Sigmoid colon (tissue), 7 donors: ENCODE results near the gene PLK3. TPM values are rescaled to one million over a fixed set of nuclear protein-coding genes. Genes with fewer than 3 reads are reported as not detected.
A peak's percentile ranks its signal among the peaks of the same experiment; 100 is the strongest.
"Not testable (repeated sequence)": the region's sequence is repeated elsewhere in the genome, so short reads cannot be mapped to it uniquely, and the experiment has no call there.

ENCODE experiments used
- DNase-seq: peaks from one replicate; pipeline ENCODE4 v3.0.0-alpha.2; 2019
- H3K27ac ChIP-seq, 4 donors: fragments of 200-600 bp; sonication (generic); one replicate each; pipeline ENCODE4 v1.5.1; 2016 to 2019; ENCODE audit warnings: mild to moderate bottlenecking in 1 of 4
- H3K27me3 ChIP-seq, 3 donors: fragments of 200-600 bp; sonication (generic); one replicate each; pipeline ENCODE4 v1.5.1; 2019; ENCODE audit warnings: mild to moderate bottlenecking in 1 of 3
- H3K36me3 ChIP-seq, 4 donors: fragments of 200-600 bp; sonication (generic); one replicate each; pipeline ENCODE4 v1.5.1; 2016 to 2019
- H3K4me1 ChIP-seq, 4 donors: fragments of 200-600 bp; sonication (generic); one replicate each; pipeline ENCODE4 v1.5.1; 2017 to 2019
- H3K4me3 ChIP-seq, 4 donors: fragments of 200-600 bp; sonication (generic); one replicate each; pipeline ENCODE4 v1.5.1; 2017 to 2019; ENCODE audit warnings: mild to moderate bottlenecking in 2 of 4, moderate library complexity in 1 of 4
- H3K9me3 ChIP-seq, 4 donors: fragments of 200-600 bp in 3 of 4; sonication (generic) in 3 of 4; one replicate each; pipeline versions ENCODE4 v1.5.1 to v1.6.1; 2013 to 2019
- CTCF ChIP-seq, 4 experiments: fragments of 450-650 bp in 3 of 4; fragments of 200-600 bp in 1 of 4; IDR thresholded peaks; one replicate each; pipeline ENCODE4 v1.5.1; 2016 to 2019; ENCODE audit warnings: antibody characterized with exemption in 4 of 4, mild to moderate bottlenecking in 3 of 4, moderate library complexity in 2 of 4
- EP300 ChIP-seq, 4 donors: sonication (generic); formaldehyde crosslinking; IDR thresholded peaks; one replicate each; pipeline ENCODE4 v1.6.1; 2017; ENCODE audit warnings: antibody characterized with exemption in 4 of 4
- POLR2A ChIP-seq, 2 donors: fragments of 450-650 bp; IDR thresholded peaks; one replicate each; pipeline ENCODE4 v1.6.1; 2016; ENCODE audit warnings: antibody characterized with exemption in 2 of 2, mild to moderate bottlenecking in 2 of 2, moderate library complexity in 2 of 2
- POLR2AphosphoS5 ChIP-seq, 4 donors: sonication (generic); formaldehyde crosslinking; IDR thresholded peaks; one replicate each; pipeline ENCODE4 v1.6.1; 2017; ENCODE audit warnings: antibody characterized with exemption in 4 of 4
- WGBS, 2 donors: extraction: QIAGEN DNeasy Blood & Tissue Kit; methylation state at CpG; one replicate each; pipeline ENCODE4 v1.1.7; 2013; 5-methylcytosine and 5-hydroxymethylcytosine counted together
- intact Hi-C: fragments of 100-400 bp; cut with DNase I; formaldehyde crosslinking; loops from one replicate; pipeline ENCODE4 v1.15.1; 2023
- polyA plus RNA-seq, 3 donors: library from polyadenylated mRNA; stranded (reverse); fragments of 200-250 nt; gene quantifications; one replicate each; pipeline ENCODE4 v1.2.3, GENCODE V29; 2013
- total RNA-seq, 4 donors: library from RNA; depleted of rRNA; stranded (reverse); fragments of >200 nt; gene quantifications; one replicate each; pipeline ENCODE4 v1.1.0, GENCODE V29; 2016
- donor health status: healthy with polysubstance abuse.
- donor health status: Bipolar disorder and iron deficiency.
- donor health status: healthy.

PLK3 gene
- 10 to 100 TPM in 2 of 4 donors, 1 to 10 TPM in 2; 8.2 to 28.1 (median 11.0) TPM for total RNA-seq
- 10 to 100 TPM in 2 of 3 donors, 1 to 10 TPM in 1; 7.2 to 12.1 (median 10.2) TPM for polyA plus RNA-seq

DNA sequence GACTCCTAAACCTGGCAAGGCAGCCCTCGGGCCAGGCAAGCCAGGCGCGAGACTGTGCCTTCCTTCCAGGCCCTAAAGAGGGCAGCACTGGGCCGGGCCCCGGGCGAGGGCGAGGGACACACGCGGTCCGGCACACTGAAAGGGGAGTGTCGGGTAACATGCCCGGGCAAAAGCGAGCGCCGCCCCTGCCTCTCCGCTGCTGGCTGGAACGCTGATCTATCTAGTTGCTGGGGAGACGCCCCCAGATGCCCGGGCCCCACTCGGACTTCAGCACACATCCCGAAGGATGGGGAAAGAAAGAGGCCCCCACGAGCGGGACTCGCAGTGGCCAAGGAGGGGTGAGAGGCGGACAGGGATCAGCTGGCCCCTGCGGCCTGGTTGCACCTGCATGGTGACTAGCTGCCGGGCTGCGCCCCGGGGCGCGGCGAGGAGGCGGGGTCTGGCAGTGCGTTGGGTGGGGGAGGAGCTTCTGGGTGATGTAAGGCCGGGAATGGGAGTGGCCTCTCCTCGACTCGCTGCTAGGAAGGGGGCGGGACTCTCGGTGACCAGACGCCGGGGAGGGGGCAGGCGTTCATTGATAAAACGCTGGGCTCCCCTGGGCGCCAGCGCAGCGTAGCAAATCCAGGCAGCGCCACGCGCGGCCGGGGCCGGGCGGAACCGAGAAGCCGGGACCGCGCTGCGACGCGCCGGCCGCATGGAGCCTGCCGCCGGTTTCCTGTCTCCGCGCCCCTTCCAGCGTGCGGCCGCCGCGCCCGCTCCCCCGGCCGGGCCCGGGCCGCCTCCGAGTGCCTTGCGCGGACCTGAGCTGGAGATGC lies at the start of gene PLK3:
Gene PLK3, plus strand, starts transcription at position 608 of the 815 bp plus-strand sequence. Its CDS starts 87 bp downstream, at position 695.
- TF ChIP-seq POLR2A (IDR thresholded peaks at IDR 0.05) (peak; percentile 30 to 83), EP300 (IDR thresholded peaks at IDR 0.05) (no peak), CTCF (IDR thresholded peaks at IDR 0.05) (peak; percentile 75 to 90 (median 85)), POLR2AphosphoS5 (IDR thresholded peaks at IDR 0.05) (peak; percentile 84 to 97 (median 90))
- intact Hi-C loops: loop anchor here (2.0 to 10.0 kb wide), 2 partner anchors 19 to 695 kb away; partner anchors contain the start of gene TESK2
- 0 to 1% methylated on average over 79 of the region's 79 CpGs for WGBS, 2 donors
- Histone ChIP-seq H3K4me1 (peaks cover 5 to 41% (median 19%) of the 10 kb centered on the region in 4 donors), H3K27ac (peak within 1 kb of the TSS; percentile 90 to 95 (median 92)), H3K36me3 (peaks cover 0 to 26% (median 10%) of the 10 kb centered on the region in 4 donors), H3K27me3 (no peaks in the 10 kb centered on the region), H3K9me3 (no peaks in the 10 kb centered on the region), H3K4me3 (peak within 1 kb of the TSS; percentile 37 to 87 (median 74))
- DNase-seq: peak; percentile 99

- intact Hi-C loops: no loop called here
- DNase-seq: no peak
- TF ChIP-seq POLR2A (IDR thresholded peaks at IDR 0.05) (no peak), POLR2AphosphoS5 (IDR thresholded peaks at IDR 0.05) (no peak), CTCF (IDR thresholded peaks at IDR 0.05) (no peak), EP300 (IDR thresholded peaks at IDR 0.05) (no peak)
- no peak overlapping the region for H3K4me3 ChIP-seq
- no peaks in the 10 kb centered on the region for H3K9me3 ChIP-seq
- peaks cover 0 to 9% (median 0%) of the 10 kb centered on the region in 4 donors for H3K36me3 ChIP-seq
- no peaks in the 10 kb centered on the region for H3K4me1 ChIP-seq
- WGBS, 2 donors: 84 to 93% methylated on average over 2 of the region's 2 CpGs
- no peak overlapping the region for H3K27ac ChIP-seq
- no peaks in the 10 kb centered on the region for H3K27me3 ChIP-seq
These were observed 42.8 kb upstream of the PLK3 start for GRCh38 chr1:44757420-44757819.

DNA sequence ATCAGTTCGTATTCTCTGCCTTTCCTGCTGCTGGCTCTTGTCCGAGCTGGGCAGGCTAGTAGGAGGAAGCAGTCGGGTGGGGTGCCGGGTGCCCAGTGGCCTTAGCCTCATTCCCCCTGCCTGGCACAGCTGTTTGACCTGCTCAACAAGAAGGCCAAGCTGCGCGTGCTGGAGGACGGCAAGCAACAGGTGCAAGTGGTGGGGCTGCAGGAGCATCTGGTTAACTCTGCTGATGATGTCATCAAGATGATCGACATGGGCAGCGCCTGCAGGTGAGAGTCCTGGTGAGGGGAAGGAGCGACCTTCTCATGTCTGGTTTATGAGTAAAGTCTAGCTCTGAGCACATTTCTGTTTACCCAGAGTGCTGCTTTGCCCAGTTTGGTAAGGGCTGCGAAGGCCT lies 41.1 kb upstream of the PLK3 start:
- DNase-seq: no peak
- intact Hi-C loops: no loop called here
- WGBS, 2 donors: 91 to 92% methylated on average over 11 of the region's 11 CpGs
- TF ChIP-seq POLR2AphosphoS5 (IDR thresholded peaks at IDR 0.05): no peak
- no peak for TF ChIP-seq EP300 (IDR thresholded peaks at IDR 0.05)
- Histone ChIP-seq H3K4me1 (no peaks in the 10 kb centered on the region), H3K4me3 (no peak overlapping the region), H3K27ac (no peak overlapping the region), H3K9me3 (no peaks in the 10 kb centered on the region), H3K36me3 (peaks cover 0 to 9% (median 0%) of the 10 kb centered on the region in 4 donors), H3K27me3 (no peaks in the 10 kb centered on the region)

GRCh38 chr1:44760876-44761275 lies 39.3 kb upstream of the PLK3 start:
- Histone ChIP-seq H3K4me3 (no peak overlapping the region), H3K9me3 (no peaks in the 10 kb centered on the region), H3K27me3 (no peaks in the 10 kb centered on the region), H3K27ac (no peak overlapping the region), H3K36me3 (peaks cover 0 to 9% (median 0%) of the 10 kb centered on the region in 4 donors), H3K4me1 (no peaks in the 10 kb centered on the region)
- DNase-seq: no peak
- WGBS, 2 donors: 94 to 96% methylated on average over 3 of the region's 3 CpGs
- no peak for TF ChIP-seq EP300 (IDR thresholded peaks at IDR 0.05)
- intact Hi-C loops: no loop called here

DNA sequence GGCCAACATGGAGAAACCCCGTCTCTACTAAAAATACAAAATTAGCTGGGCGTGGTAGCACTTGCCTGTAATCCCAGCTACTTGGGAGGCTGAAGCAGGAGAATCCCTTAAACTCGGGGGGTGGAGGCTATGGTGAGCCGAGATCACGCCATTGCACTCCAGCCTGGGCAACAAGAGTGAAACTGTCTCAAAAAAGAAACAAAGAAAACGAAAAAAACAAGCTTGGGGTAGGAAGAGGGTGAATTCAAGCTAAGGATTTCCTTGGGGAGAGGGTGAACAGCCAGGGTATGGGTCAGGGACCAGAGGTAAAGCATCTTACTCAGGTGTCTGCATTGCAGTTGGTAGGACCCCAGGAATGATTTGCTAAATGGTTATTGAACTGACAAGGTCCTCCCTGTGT lies 33.8 kb upstream of the PLK3 start:
- 95 to 96% methylated on average over 6 of the region's 6 CpGs for WGBS, 2 donors

More for the DNA sequence above, 33.8 kb upstream of the PLK3 start:
- DNase-seq, H3K27ac ChIP-seq, H3K4me1 ChIP-seq, H3K9me3 ChIP-seq, intact Hi-C loops, H3K4me3 ChIP-seq, H3K36me3 ChIP-seq, H3K27me3 ChIP-seq: not testable (repeated sequence)
